ENCODE measurements around the gene GPC1. TPM values are rescaled to one million over a fixed set of nuclear protein-coding genes. Genes with fewer than 3 reads are reported as not detected.

The GPC1 gene
- total RNA-seq, 1 donor from 2014 or later, result 89.9 TPM

GRCh38 chr2:240450532-240451107 is 15.2 kb downstream of the GPC1 start:
- H3K9me3 Mint-ChIP-seq, result no peaks in the 10 kb centered on the region
- TF ChIP-seq CTCF (conservative IDR thresholded peaks at IDR 0.05), result no peak
- H3K27ac Mint-ChIP-seq (ENCODE audit: unreplicated experiment), result no peak overlapping the region
- H3K4me3 Mint-ChIP-seq, result peak overlapping the region; percentile 75
- DNase-seq (ENCODE audit: low read depth, low spot score), result no peak
- peaks cover 26% of the 10 kb centered on the region for H3K4me1 Mint-ChIP-seq
- no peaks in the 10 kb centered on the region for H3K36me3 Mint-ChIP-seq (ENCODE audit: low read depth)
- peaks cover 13% of the 10 kb centered on the region for H3K27me3 Mint-ChIP-seq (ENCODE audit: low read depth)

- H3K9me3 Mint-ChIP-seq, result no peaks in the 10 kb centered on the region
- H3K4me3 Mint-ChIP-seq, result peak overlapping the region; percentile 57
- peaks cover 13% of the 10 kb centered on the region for H3K27me3 Mint-ChIP-seq (ENCODE audit: low read depth)
Measured at GRCh38 chr2:240451108-240451611, 15.7 kb downstream of the GPC1 start.

GRCh38 chr2:240451791-240452461 is 16.5 kb downstream of the GPC1 start:
- Mint-ChIP-seq H3K4me1 (peaks cover 26% of the 10 kb centered on the region), H3K4me3 (peak overlapping the region; percentile 86), H3K36me3 (ENCODE audit: low read depth) (no peaks in the 10 kb centered on the region), H3K27ac (ENCODE audit: unreplicated experiment) (no peak overlapping the region), H3K27me3 (ENCODE audit: low read depth) (peaks cover 13% of the 10 kb centered on the region), H3K9me3 (no peaks in the 10 kb centered on the region)
- DNase-seq (ENCODE audit: low read depth, low spot score), result no peak
- no peak for TF ChIP-seq CTCF (conservative IDR thresholded peaks at IDR 0.05)

More at GRCh38 chr2:240451108-240451611, 15.7 kb downstream of the GPC1 start:
- peak; percentile 26 for TF ChIP-seq CTCF (conservative IDR thresholded peaks at IDR 0.05)
- peaks cover 26% of the 10 kb centered on the region for H3K4me1 Mint-ChIP-seq
- no peak overlapping the region for H3K27ac Mint-ChIP-seq (ENCODE audit: unreplicated experiment)
- DNase-seq (ENCODE audit: low read depth, low spot score), result no peak
- H3K36me3 Mint-ChIP-seq (ENCODE audit: low read depth), result no peaks in the 10 kb centered on the region

- no peak for TF ChIP-seq CTCF (conservative IDR thresholded peaks at IDR 0.05)
Measured at GRCh38 chr2:240452462-240453256, 17.2 kb downstream of the GPC1 start.

DNA sequence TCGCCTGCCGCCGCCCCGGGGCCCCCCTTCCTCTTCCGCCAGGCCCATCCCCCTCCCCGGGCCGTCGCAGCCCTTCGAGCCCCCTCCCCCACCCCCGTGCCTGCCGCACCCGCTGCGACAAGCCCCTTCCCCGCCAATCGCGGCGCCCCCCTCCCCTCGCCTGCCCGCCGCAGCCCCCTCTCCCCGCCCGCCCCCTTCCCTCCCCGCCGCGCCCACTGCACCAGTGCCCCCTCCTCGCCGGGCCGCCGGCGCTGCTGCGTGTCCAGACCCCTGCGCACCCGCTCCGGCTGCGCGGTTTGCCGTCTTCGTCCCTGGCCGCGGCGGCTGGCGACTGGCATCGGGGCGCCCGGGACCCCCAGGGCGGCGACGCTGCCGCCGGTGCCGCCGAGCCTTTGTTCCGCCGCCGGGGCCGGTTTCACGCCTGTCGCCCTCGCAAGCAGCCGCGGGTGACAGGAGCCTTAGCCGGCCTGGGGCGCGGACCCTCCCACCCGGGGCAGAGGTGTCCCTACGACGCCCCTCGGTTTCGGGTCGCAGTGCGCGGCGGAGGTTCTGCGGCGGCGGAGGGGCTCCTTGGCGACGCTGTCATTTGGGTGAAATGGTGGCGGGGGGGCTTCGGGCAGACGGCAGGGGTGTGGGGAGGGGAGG is 18.1 kb downstream of the GPC1 start:
- no peak for TF ChIP-seq CTCF (conservative IDR thresholded peaks at IDR 0.05)
- no peak for DNase-seq (ENCODE audit: low read depth, low spot score)
- Mint-ChIP-seq H3K36me3 (ENCODE audit: low read depth) (no peaks in the 10 kb centered on the region), H3K9me3 (no peaks in the 10 kb centered on the region), H3K4me1 (peaks cover 26% of the 10 kb centered on the region), H3K27ac (ENCODE audit: unreplicated experiment) (no peak overlapping the region), H3K4me3 (peak overlapping the region; percentile 93), H3K27me3 (ENCODE audit: low read depth) (peaks cover 13% of the 10 kb centered on the region)

More at GRCh38 chr2:240452462-240453256, 17.2 kb downstream of the GPC1 start:
- DNase-seq (ENCODE audit: low read depth, low spot score), result peak; percentile 75
- no peak overlapping the region for H3K27ac Mint-ChIP-seq (ENCODE audit: unreplicated experiment)
- H3K36me3 Mint-ChIP-seq (ENCODE audit: low read depth), result no peaks in the 10 kb centered on the region
- peak overlapping the region; percentile 47 for H3K4me3 Mint-ChIP-seq
- no peaks in the 10 kb centered on the region for H3K9me3 Mint-ChIP-seq
- H3K27me3 Mint-ChIP-seq (ENCODE audit: low read depth), result peaks cover 13% of the 10 kb centered on the region
- H3K4me1 Mint-ChIP-seq, result peaks cover 26% of the 10 kb centered on the region

Measured in neural crest cell (in vitro differentiated cells).